NCI-H2171 treated with DMSO at 0.1 percent for 48 hours (cell line): ENCODE measurements around the gene KATNAL1.

Experiments used
- DNase-seq: peaks from one replicate; lab custom pipeline; 2025; lab: John Stamatoyannopoulos, UW

The KATNAL1 gene

DNA sequence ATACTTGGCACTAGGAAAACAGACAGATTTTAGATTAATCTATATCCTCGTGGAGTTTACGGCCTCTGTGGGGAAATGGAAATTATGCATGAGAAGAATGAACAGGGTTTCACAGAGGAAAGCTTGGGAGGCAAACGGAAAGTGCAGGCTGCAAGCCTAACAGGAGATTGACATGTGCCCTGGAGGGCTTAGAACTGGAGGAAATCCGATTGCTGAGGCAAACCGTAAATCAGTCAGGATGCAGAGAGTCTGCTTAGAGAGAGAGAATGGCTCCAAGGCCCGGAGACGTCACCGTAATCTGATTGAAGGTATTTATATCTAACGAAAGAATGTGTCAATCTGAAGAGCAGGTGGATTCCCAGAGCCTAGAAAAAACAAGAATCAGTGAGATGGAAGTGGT, 143.2 kb downstream of the KATNAL1 start:
- no peak for DNase-seq

- DNase-seq = no peak
Measured at GRCh38 chr13:30163441-30163840, 143.9 kb downstream of the KATNAL1 start.

DNA sequence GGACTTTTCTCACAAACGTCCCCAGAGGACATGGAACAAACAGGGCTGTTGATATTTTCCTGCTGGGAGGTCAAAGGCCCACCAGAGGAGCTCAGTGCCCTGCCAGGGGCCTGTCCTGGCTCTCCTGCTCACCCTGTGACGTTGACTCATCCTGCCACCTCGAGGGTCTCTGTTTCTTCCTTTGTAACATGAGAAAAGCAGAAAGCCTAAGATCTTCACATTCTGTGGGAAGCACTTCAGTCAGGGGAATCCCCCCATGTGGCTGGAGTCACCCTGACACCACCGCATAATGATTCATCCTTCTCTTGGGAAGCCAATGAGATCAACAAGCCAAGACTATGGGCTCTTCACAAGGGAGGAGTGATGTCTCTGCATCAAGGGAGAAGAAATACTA, 147.9 kb downstream of the KATNAL1 start:
- no peak for DNase-seq

- DNase-seq = no peak
Measured at GRCh38 chr13:30158774-30159445, 148.4 kb downstream of the KATNAL1 start.

DNA sequence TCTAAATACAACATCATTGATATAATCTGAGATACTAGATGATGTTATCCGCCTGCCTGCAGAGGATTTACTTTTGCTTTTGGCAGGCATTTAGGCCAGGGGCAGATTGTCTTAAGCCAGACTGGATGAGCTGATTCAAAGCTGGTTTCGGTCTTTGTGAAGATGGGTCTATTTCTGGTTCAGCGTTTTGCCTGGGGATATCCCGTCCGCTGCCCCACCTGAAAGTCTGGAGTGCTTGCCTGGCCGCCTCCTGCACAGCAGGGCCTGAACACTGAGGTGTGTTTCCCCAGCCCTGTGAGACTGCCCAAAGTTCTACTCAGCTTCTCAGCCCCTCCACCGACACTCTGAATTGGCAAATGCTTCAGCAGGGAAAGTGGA, 149.7 kb downstream of the KATNAL1 start:
- no peak for DNase-seq

DNA sequence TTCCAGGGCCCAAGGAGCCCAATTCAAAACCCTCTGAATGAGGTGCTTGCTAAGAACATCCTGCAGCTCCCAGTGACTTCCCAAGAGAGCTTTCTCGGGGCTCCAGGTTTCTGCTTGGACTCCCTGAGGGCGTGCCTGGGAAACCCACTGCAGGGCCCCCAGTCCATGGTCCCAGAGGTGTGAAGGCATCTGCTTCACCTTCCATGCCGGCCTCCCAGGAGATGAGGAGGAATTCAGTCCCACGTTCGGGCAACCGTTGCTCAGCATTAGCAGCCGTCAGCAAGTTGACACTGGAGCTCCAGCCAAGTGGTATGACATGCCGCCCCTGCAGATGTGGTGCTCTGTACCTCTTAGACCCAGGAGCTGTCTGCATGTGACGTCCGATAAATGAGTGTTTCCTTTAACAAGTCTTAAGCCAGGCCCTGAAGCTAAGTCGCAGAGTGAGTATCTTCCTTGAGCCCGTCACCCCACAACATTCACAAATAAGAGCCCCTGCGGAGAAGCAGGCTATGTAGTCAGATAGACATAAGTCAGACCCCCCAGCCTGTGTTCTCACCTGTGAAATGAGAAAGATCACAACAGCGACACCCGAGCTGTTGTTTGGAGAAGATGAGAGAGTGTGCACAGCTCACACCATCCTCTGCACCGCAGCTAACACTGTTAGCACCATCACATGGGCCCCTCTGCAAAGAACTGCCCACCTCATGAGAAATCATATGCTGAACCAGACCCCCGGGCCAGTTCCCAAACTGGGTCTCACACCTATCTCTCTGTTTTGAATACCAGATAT, 150.3 kb downstream of the KATNAL1 start:
- DNase-seq = no peak

DNA sequence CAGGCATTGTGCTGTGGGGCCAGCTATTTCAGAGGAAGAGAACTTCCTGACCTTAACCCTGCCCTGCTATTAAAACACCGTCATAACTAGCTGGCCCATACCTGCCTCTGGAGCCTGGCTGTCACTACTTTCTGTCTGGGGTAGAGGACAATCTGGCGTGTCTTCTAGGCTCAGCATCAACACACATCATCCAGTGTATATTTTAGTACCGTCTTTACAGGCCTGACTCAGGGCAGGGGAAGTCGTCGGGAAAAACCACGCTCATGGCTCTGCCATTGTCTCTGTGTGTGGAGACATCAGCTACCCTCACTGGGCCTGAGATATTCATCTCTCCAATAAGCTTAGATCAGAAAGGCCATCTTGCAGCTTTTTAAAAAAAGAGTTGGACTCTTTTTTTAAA, 151.1 kb downstream of the KATNAL1 start:
- DNase-seq = no peak

DNA sequence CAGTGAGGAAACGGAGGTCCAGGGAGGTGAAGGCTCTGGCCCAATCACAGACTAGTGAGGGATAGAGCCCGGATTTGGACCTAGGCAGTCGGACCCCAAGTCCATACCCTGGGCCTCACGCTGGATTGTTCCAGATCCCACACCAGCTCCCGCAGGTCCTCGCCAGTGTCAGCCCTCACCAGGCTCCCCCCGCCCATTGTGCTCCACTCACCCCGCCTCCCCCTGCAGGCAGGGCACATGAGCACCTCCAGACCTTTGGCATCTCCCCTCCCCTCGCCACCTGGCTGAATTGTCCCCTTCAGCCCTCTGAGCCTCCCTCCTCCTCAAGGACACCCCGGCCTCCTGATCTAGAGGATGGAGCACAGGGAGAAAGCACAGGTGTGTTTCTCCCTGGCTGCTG, 152.4 kb downstream of the KATNAL1 start:
- no peak for DNase-seq

- no peak for DNase-seq
Measured at GRCh38 chr13:30154531-30154930, 152.8 kb downstream of the KATNAL1 start.

DNA sequence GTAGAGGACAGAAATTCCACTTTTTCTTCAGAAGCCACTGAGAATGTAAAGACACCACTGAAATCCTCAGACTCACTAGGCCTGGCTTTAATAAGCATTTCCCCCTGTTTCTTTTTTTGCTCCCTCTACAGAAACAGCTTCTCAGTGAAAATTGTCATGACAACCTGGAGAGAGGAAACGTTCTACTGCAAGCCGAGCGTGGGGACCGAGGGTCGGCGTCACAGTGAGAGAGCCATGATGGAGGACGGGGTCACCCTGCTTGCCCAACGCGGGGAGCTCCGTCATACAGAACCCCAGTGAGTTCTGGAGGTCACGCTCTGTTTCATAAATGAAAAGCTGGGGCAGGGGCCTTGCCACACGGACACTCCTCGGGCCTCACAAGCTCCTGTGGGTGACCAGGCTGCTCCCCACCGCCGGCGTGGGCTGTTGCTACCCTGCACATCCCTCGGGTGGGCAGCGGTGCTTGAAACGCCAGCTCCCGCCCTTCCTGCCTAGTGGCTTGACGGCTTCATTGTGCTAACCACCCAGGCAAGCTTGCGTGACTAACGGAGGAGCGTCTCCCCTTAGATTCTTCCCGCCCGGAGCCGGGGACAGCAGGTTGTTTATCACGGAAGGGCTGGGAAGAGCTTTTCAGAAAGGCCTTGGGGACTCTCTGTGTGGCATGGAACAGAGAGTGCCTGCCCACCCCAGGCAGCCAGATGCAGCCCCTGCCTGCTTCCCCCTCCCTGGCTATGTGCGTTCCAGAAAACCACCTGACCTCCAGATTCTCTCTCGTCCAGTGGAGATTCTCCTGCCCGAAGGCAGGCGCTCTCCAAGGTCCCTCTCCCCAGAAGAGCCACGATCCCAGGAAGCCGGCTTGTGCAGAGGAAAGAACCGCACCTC, 153.6 kb downstream of the KATNAL1 start:
- no peak for DNase-seq
